Astrocyte (in vitro differentiated cells and primary cell): ENCODE results near the gene SHISA3. TPM values are rescaled to one million over a fixed set of nuclear protein-coding genes. Genes with fewer than 3 reads are reported as not detected.

ENCODE experiments used
- DNase-seq: peaks from one replicate; pipeline ENCODE4 v3.0.0-alpha.2; 2010; ENCODE audit warnings: low read depth
- FAIRE-seq: peaks from 2 replicates; lab custom pipeline; 2011; peaks lifted over from hg19 to GRCh38; lab: Jason Lieb, UNC
- H2AFZ ChIP-seq: 2 replicates; pipeline ENCODE4 v1.6.0; 2012; ENCODE audit warnings: low read depth, low read length, inconsistent platforms
- H3K27ac ChIP-seq: 2 replicates; pipeline ENCODE4 v1.5.1; 2011; ENCODE audit warnings: low read depth, low read length, inconsistent platforms
- H3K27me3 ChIP-seq: 2 replicates; pipeline ENCODE4 v1.6.0; 2011; ENCODE audit warnings: low read length, inconsistent platforms; ENCODE audit not compliant: insufficient read depth
- H3K36me3 ChIP-seq: 2 replicates; pipeline ENCODE4 v1.5.1; 2011; ENCODE audit warnings: low read length, inconsistent platforms; ENCODE audit not compliant: insufficient read depth
- H3K4me1 ChIP-seq: 2 replicates; pipeline ENCODE4 v1.5.1; 2011; ENCODE audit warnings: low read length, inconsistent platforms; ENCODE audit not compliant: insufficient read depth
- H3K4me2 ChIP-seq: 2 replicates; pipeline ENCODE4 v1.6.0; 2012; ENCODE audit warnings: low read length, inconsistent platforms
- H3K4me3 ChIP-seq: 2 replicates; pipeline ENCODE4 v1.5.1; 2011; ENCODE audit warnings: low read depth, mild to moderate bottlenecking, low read length, inconsistent platforms; ENCODE audit not compliant: insufficient read depth
- H3K79me2 ChIP-seq: 2 replicates; pipeline ENCODE4 v1.6.0; 2012; ENCODE audit warnings: mild to moderate bottlenecking, low read length, inconsistent platforms; ENCODE audit not compliant: insufficient read depth
- H3K9ac ChIP-seq: 2 replicates; pipeline ENCODE4 v1.6.0; 2012; ENCODE audit warnings: mild to moderate bottlenecking, low read length, inconsistent platforms
- H3K9me3 ChIP-seq: 2 replicates; pipeline ENCODE4 v1.5.1; 2012; ENCODE audit warnings: low read depth, mild to moderate bottlenecking, low read length, inconsistent platforms; ENCODE audit not compliant: insufficient read depth
- H4K20me1 ChIP-seq: 2 replicates; pipeline ENCODE4 v1.6.0; 2012; ENCODE audit warnings: low read length, inconsistent platforms; ENCODE audit not compliant: insufficient read depth
- H3K27ac Mint-ChIP-seq: one replicate; pipeline ENCODE4 v1.8.0; 2021; ENCODE audit warnings: mild to moderate bottlenecking, mixed read lengths; ENCODE audit not compliant: unreplicated experiment
- H3K27me3 Mint-ChIP-seq: one replicate; pipeline ENCODE4 v1.8.0; 2021; ENCODE audit warnings: low read depth, mixed read lengths; ENCODE audit not compliant: unreplicated experiment
- H3K36me3 Mint-ChIP-seq: one replicate; pipeline ENCODE4 v1.8.0; 2021; ENCODE audit warnings: low read depth, mixed read lengths; ENCODE audit not compliant: unreplicated experiment
- H3K4me1 Mint-ChIP-seq: one replicate; pipeline ENCODE4 v1.8.0; 2021; ENCODE audit warnings: low read depth, mixed read lengths; ENCODE audit not compliant: unreplicated experiment
- H3K4me3 Mint-ChIP-seq: one replicate; pipeline ENCODE4 v1.8.0; 2021; ENCODE audit warnings: mild to moderate bottlenecking, moderate library complexity, mixed read lengths; ENCODE audit not compliant: unreplicated experiment
- H3K9me3 Mint-ChIP-seq: one replicate; pipeline ENCODE4 v1.8.0; 2021; ENCODE audit warnings: mild to moderate bottlenecking, mixed read lengths; ENCODE audit not compliant: unreplicated experiment
- CTCF ChIP-seq: IDR thresholded peaks from 2 replicates; pipeline ENCODE4 v1.5.1; 2011; ENCODE audit warnings: low read depth, mild to moderate bottlenecking, inconsistent platforms, low read length, moderate library complexity; ENCODE audit not compliant: insufficient read depth
- EZH2 ChIP-seq: IDR thresholded peaks from 2 replicates; pipeline ENCODE4 v1.6.1; 2012; ENCODE audit warnings: mild to moderate bottlenecking, low read length, inconsistent platforms; ENCODE audit not compliant: insufficient read depth
- total RNA-seq: library from RNA; stranded (reverse); gene quantifications from 2 replicates; pipeline ENCODE4 v1.2.1, GENCODE V29; 2021

Gene SHISA3
- total RNA-seq, 1 donor from 2014 or later, result not detected

GRCh38 chr4:42399393-42399792 lies 2.1 kb downstream of the SHISA3 start:
- Mint-ChIP-seq H3K4me3 (no peak overlapping the region), H3K36me3 (no peaks in the 10 kb centered on the region), H3K4me1 (peaks cover 2% of the 10 kb centered on the region), H3K27me3 (peaks cover 66% of the 10 kb centered on the region), H3K27ac (no peak overlapping the region), H3K9me3 (no peaks in the 10 kb centered on the region)
- H3K36me3 ChIP-seq, result no peaks in the 10 kb centered on the region
- H3K27me3 ChIP-seq, result peaks cover 49% of the 10 kb centered on the region
- no peaks in the 10 kb centered on the region for H3K9me3 ChIP-seq
- no peaks in the 10 kb centered on the region for H4K20me1 ChIP-seq
- H3K4me1 ChIP-seq, result peaks cover 18% of the 10 kb centered on the region
- H2AFZ ChIP-seq, result no peak overlapping the region
- FAIRE-seq (no peak), DNase-seq (no peak)
- H3K9ac ChIP-seq, result no peak overlapping the region
- TF ChIP-seq EZH2, result no peak
- no peak for TF ChIP-seq CTCF
- H3K79me2 ChIP-seq, result no peaks in the 10 kb centered on the region
- H3K4me3 ChIP-seq, result no peak overlapping the region
- peak overlapping the region; percentile 86 for H3K4me2 ChIP-seq
- no peak overlapping the region for H3K27ac ChIP-seq

GRCh38 chr4:42401171-42401570 lies 3.9 kb downstream of the SHISA3 start:
- no peak overlapping the region for H3K4me3 Mint-ChIP-seq
- H3K9ac ChIP-seq, result no peak overlapping the region
- peaks cover 63% of the 10 kb centered on the region for H3K27me3 Mint-ChIP-seq
- H3K27ac Mint-ChIP-seq, result peak overlapping the region; percentile 26
- H4K20me1 ChIP-seq, result no peaks in the 10 kb centered on the region
- no peak overlapping the region for H3K4me2 ChIP-seq
- no peak overlapping the region for H2AFZ ChIP-seq
- no peaks in the 10 kb centered on the region for H3K79me2 ChIP-seq
- H3K4me3 ChIP-seq, result no peak overlapping the region
- TF ChIP-seq EZH2 (no peak), CTCF (no peak)
- no peaks in the 10 kb centered on the region for H3K36me3 ChIP-seq
- H3K4me1 ChIP-seq, result peaks cover 18% of the 10 kb centered on the region
- no peaks in the 10 kb centered on the region for H3K36me3 Mint-ChIP-seq
- H3K9me3 ChIP-seq, result no peaks in the 10 kb centered on the region
- DNase-seq (no peak), FAIRE-seq (no peak)
- H3K27ac ChIP-seq, result no peak overlapping the region
- H3K9me3 Mint-ChIP-seq, result no peaks in the 10 kb centered on the region
- peaks cover 2% of the 10 kb centered on the region for H3K4me1 Mint-ChIP-seq
- peaks cover 33% of the 10 kb centered on the region for H3K27me3 ChIP-seq

GRCh38 chr4:42404001-42404400 lies 6.7 kb downstream of the SHISA3 start:
- no peaks in the 10 kb centered on the region for H3K79me2 ChIP-seq
- H3K27ac ChIP-seq, result no peak overlapping the region
- no peak overlapping the region for H3K4me2 ChIP-seq
- H3K4me1 ChIP-seq, result peaks cover 1% of the 10 kb centered on the region
- H3K4me1 Mint-ChIP-seq, result no peaks in the 10 kb centered on the region
- no peaks in the 10 kb centered on the region for H3K36me3 Mint-ChIP-seq
- H3K9ac ChIP-seq, result no peak overlapping the region
- H4K20me1 ChIP-seq, result no peaks in the 10 kb centered on the region
- H3K27me3 ChIP-seq, result peaks cover 16% of the 10 kb centered on the region
- no peaks in the 10 kb centered on the region for H3K9me3 Mint-ChIP-seq
- H3K4me3 Mint-ChIP-seq, result no peak overlapping the region
- peaks cover 41% of the 10 kb centered on the region for H3K27me3 Mint-ChIP-seq
- no peak overlapping the region for H2AFZ ChIP-seq
- TF ChIP-seq CTCF (no peak), EZH2 (no peak)
- no peak for FAIRE-seq
- no peak for DNase-seq
- no peak overlapping the region for H3K4me3 ChIP-seq
- no peaks in the 10 kb centered on the region for H3K36me3 ChIP-seq
- no peak overlapping the region for H3K27ac Mint-ChIP-seq
- no peaks in the 10 kb centered on the region for H3K9me3 ChIP-seq
